ENCODE data around the gene ADAMTS18.
A peak's percentile ranks its signal among the peaks of the same experiment; 100 is the strongest.
"Not testable (repeated sequence)": the region's sequence is repeated elsewhere in the genome, so short reads cannot be mapped to it uniquely, and the experiment has no call there.

The ADAMTS18 gene

DNA sequence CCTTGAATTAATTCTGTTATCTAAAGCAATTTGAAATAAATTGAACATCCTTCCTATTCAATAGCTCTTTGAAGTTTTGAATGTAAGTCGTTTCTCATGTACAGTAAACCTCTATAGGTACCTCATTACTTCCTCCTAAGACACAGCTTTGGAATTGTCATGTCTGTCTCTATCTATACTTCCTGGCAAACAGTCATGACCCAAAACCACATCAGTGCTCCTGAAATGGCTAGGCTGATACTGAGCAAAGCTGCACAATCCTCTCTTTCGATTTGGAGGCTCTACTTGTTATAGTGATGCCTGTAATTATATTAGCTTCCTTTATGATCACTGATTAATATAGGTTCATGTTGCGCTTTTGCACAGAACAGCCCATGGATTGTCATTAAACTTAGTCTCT, 110.1 kb downstream of the ADAMTS18 start:
- DNase-seq, result no peak

DNA sequence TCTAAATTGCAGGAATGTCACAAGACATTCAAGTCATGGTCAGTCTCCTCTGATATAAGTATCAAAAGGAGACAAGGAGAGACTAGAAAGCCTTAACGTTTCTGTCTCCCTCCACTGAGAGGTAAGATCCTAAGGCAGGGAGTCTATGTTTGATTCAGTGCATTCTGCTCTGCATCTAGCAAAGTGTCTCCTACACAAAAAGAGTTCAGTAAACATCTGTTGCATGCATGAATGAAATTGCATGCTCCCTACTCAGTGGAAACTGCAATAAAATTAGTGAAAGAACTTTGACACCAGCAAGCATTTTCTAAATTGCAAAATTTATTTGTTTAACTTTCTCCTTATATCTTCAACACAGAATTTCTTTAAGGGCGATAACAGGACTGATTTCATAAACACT, 111.1 kb downstream of the ADAMTS18 start:
- DNase-seq, result no peak

DNA sequence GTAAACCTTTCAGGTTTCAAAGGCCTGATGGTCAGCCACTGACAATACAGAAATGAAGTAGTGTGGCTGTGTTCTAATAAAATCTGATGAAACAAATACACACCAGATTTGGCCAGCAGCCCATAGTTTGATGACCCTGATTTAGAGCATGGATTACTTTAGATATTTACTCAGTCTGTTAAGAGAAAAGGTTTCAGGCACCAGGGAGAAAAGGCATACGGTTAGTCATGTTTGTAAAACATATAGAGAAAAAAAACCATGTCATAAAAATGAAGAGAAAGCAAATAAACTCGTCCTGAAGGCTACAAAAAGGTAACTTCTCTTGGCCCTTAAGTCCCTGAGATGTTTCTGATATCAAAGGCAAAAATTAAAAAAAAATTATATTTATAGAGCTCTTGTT, 112.1 kb downstream of the ADAMTS18 start:
- no peak for DNase-seq

DNA sequence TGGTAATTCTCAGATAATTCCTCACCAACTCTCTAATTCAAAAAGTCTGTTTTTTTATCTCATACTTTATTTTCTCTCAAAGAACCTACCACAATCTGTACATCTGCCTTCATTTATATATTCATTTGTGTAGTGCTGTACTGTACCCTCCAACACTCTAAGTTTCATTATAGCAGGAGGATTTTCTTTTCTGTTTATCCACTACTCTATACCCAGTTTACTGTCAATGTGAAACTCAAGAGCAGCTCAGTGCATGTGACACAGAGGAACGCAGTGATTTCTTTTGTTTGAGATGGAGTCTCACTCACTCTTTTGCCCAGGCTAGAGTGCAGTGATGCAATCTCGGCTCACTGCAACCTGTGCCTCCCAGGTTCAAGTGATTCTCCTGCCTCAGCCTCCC, 117.8 kb downstream of the ADAMTS18 start:
- DNase-seq, result no peak

DNA sequence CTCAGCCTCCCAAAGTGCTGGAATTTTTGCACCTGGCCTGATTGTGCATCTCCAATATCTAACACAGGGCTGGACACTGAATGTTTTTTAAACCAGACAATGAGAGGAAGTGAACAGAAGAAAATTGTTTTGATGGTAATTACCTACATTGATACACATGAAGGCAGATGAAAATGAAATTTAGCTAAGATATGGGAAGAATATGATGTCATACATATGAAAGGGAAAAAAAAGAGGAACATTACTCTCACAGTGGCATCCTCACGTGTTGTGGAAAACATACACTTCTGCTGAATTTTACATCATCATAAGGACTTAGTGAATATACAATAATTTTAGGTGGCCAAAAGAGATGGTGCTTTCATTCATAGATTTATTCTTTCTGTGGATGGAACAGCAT, 124.0 kb downstream of the ADAMTS18 start:
- no peak for DNase-seq

DNA sequence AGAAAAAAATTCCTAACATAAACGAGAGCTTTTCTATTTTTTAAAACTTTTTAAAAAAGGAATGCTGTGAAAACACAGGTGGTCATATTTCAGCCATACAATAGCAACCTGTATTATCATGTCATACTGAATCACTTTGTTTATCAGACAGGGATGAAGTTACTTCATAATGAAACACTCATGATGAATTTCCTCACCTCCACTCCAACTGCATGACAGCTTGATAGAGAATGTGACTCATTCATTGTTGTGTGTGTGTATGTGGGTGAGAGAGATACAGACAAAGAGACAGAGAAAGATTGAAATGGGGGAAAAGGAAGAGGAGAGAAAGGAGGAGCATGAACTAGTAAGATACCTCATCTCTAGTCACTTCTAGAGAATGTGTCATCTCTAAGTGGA, 126.7 kb downstream of the ADAMTS18 start:
- DNase-seq, result no peak

DNA sequence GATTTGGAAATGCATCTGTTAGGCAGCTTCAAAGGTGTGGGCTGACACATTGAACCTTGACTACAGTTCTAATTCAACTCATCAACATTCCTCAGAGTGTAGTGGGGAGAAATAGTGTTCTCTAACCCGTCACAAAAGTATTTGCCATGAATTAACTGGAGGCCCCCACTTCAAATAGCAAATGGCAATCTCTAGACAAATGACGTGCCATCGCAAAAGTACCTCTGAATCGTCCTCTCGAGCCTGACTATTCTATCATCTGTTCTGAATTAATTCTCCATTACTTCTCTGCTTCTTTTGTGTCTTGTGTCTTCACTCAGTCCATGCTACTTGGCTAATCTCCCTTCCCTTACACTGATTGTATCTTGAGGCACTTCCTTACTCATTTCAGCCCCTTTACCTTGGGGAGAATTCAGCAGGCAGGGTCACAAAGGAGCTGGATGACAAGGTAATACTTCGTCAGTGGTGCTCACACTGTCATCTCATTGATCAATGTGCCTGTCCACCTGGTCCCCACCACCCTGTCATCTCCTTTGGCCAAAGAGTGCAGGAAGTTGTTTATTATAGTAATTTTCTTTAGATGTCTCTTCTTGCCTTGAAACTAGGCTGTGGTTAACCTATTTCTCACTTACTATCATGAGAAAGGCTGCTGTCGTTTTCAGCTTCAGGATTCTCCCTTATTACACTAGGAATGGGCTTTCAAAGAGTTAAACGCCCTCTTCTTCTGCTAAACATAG, 127.2 kb downstream of the ADAMTS18 start:
- DNase-seq, result no peak

DNA sequence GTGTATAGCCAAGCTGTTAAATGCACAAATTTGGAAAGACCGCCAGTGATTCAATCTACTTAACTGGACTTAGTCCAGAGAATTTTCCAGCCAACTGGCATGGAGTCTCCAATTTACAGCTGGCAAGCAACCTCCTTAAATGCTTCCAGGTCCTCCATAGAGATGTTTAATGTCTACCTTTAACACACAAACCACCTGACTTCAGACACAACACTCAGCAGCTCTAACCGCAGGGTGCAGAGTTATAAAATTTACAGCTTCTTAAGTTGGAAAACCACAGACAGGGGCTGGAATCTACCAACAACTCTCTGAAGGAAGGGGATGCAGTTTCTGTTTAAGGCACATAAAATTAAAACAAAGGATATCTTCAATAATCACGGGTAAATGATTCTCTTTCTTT, 128.8 kb downstream of the ADAMTS18 start:
- no peak for DNase-seq

DNA sequence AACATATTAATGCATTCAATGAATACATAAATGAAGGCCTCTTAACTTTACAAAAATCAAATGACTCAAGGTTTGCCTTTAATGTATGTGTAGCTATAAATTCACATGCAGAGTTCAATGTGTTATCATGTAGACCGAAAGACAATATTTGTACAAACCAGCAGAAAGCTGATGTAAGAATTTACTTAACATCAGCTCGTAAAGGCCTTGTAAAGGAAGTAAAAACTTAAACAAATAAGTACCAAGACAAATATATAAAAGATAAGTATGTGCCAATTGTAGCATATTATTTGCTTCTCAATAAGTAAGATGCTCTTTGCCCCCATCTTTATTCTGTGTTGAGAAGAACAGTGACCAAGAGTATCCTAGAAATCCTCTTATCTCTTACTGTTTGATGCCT, 130.0 kb downstream of the ADAMTS18 start:
- DNase-seq, result no peak

DNA sequence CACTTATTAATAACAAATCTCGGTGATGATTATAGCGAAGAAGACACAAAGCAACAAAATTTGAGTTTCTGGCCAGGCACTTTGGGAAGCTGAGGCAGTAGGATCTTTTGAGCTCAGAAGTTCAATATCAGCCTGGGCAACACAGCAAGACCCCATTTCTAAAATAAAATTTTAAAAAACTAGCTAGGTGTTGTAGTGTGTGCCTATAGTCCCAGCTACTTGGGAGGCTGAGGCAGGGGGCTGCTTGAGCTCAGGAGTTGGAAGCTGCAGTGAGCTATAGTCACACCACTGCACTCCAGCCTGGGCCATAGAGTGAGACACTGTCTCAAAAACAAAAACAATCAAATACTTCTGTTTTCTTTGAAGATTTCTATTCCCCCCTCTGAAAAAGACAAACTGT, 130.7 kb downstream of the ADAMTS18 start:
- DNase-seq, result no peak

DNA sequence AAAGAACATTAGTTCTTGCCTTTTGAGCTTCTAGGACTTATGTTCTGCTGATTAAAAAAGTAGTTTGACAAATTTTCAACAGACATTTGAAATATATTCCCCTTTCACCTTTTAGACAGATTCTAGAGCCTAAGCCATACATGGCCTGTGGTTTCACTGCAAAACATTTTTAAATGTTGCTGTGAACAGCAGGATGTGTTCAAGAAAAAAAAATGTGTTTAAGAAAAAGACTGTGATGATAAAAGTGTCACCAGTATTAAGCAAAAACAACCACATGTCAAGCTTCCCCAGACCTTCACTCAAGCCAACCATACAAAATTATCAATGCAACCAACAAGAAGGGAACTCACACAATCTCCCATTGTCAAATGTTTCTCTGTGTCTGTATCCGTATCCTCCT, 132.2 kb downstream of the ADAMTS18 start:
- DNase-seq, result no peak

DNA sequence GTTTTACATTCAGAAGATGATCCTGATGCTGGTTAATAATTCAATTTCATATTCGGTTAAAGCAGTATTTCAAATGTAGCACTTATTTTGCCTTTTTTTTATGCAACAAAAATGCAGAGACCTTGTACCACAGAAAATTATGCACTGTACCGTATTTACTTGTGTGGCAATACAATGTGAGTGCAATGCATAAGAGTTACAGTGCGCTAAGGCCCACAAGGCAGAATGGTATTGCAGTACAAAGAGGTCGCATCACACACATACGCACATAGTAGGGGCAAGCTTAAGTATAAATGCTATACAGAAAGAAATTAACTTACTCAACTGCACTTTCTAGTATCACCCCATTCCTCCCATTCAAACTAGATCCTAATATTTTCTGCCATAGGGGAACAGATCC, 132.6 kb downstream of the ADAMTS18 start:
- no peak for DNase-seq

DNA sequence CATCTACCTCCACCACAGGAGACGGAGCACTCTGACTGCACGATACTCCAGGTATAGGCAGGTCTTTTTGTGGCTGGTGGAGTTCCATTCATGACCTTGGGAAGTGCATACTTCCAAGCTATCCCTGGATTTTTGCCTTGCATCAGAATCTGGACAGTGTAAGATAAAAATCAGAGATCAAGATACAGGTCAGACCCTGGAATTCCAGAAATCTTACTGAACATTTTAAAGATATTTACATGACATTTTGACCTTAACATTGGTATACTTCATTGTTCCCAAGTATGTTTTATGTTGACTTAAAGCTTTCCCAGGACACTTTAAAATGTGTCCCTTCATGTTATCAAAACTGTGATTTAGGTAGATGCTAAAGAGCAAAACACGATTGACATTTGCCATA, 134.6 kb downstream of the ADAMTS18 start:
- no peak for DNase-seq

DNA sequence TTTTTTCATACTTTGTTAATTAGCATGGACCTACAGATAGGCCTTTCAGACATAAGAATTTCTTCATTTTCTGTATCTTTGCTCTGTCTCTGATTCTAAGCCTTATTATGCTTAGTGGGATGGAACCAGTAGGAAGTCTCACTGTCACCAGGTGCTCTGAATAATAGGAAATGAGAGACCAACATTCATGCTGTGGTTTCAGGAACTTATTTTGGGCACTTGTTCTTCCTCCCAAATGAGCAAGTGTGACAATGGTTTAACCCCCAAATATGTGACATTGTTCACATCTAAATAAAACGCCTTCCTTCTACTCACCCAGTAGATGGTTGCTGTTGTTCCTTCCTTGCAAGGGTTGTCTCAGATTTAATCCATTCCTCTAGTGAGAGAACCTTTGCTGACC, 135.4 kb downstream of the ADAMTS18 start:
- DNase-seq, result no peak

DNA sequence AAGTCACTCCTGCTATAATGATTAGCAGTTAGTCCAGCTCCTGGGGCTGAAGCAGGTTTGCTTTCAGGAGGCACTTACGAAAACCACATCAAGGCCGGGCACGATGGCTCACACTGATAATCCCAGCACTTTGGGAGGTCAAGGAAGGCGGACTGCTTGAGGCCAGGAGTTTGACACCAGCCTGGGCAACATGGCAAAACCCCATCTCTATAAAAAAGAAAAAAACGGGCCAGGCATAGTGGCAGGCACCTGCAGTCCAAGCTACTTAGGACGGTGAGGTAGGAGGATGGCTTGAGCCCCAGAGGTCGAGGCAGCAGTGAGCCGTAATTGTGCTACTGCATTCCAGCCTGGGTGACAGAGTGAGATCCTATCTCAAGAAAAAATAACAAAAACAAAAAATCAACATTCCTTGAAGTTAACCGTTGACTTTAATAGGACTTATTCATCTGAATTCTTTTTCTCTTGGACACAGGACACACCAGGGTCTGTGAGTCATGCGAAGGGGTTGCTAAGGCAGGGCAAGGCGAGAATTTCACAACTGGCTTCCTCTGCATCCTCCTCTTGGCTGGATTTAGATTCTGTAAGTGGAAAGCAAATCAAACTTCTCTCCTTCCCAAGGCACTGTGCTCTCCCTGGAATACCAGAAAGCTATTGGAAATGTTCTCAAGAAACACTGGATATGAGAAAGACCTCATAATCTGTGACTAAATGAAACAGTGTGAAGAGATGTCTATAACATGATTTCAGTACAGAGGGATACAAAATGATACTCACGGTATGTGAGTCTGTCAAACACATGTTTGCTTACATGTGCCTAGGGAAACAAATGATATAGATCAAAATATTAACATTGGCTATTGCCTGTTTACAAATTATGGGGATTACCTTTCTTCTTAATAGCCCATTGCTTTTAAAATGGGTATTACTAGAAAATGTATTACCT, 136.1 kb downstream of the ADAMTS18 start:
- no peak for DNase-seq

DNA sequence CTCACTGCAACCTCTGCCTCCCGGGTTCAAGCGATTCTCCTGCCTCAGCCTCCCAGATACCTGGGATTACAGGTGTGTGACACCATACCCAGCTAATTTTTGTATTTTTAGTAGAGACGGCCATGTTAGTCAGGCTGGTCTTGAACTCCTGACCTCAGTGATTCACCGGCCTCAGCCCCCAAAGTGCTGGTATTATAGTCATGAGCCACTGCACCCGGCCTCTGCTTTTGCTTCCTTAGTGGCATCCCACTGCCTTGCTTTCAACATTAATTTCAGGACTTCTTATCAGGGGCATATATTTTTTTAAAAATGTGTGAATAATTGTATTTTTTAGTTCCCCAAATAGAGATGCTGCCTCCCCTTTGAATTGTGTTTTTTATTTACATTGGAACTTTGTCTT, 136.8 kb downstream of the ADAMTS18 start:
- DNase-seq, result no peak

DNA sequence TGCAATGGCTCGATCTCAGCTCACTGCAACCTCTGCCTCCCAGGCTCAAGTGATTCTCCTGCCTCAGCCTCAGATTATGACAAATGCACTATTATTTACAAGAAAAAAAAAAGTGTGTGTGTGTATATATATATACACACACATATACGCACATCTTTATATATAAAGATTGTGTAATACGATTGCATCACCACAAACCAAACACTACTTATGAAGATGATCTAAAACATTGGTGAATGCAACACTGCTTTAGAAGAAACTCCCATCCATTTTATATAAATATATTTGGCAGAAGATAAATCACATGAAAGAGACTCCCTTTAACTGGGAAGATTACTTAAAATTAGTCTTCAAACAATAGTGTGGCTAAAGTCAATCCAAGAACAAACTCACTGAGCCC, 138.9 kb downstream of the ADAMTS18 start:
- DNase-seq, result no peak

DNA sequence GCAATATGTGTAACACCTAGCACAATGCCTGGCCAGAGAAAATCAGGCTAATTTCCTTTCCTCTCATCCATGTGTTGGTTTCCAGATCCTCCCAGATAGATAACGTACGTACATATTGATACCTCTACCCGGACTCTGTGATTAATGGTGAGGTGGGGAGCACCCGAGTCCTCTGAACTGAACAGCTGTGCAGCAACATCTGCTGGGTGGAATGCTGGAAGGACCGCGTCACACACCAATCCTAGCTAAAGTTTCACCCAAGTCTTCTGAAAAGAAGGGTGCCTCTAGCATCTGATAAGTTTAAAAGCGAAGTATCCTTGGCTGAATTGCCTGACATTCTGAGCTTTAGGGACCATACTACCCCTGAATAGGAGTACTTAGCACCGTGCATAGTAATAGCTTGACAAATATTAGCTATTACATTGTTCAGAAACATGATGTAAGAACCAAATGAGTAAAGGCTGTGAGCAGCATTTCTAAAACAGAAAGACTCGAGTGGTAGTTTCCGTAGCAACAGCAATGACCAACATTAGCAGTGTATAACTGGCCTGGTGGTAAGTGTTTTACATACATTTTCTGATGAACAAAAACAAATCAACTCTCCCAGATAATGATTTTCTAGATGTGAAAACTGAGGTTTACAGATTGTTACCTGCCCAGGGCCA, 144.3 kb downstream of the ADAMTS18 start:
- DNase-seq, result peak in 1 of 2 experiments; percentile 14

DNA sequence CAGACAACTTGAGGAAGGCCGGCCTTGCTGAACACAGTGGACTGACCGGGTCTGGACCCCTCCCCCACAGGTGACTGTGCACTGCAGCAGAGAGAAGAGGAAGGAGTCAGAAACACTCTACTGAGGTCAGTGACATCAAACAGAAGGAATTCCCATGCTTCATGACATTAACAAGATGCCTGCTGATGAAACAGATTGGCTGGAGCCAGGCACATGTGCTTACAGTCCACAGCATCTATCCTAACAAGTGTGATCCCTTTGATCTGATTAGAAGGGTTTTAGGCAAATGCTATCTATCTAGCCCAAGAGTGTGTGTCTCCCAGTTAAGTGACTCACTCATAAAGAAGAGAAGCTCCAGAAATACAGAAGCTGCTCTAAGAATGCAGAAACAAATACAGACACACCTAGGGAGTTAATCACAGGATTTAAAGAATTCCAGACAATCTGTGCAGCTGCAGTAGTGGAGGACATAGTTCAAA, 145.5 kb downstream of the ADAMTS18 start:
- DNase-seq, result no peak

DNA sequence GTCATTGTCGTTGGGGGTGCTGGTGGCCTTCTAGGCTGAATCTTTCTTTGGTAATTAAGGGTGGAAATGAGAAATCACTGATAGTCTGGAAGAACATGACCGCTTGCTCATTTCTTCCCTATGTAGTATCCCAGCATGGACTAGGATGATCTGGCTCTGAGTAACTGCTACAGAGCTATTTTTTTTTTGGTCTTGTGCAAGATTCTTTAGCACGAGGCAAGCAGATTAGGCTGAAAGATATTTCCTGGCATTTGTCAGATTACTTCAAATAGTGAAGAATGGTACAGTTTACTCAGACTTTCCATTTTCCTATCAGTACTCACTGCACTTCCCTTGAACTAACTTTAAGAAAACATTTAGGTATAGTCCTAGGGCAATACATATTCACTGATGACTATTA, 146.6 kb downstream of the ADAMTS18 start:
- no peak for DNase-seq

DNA sequence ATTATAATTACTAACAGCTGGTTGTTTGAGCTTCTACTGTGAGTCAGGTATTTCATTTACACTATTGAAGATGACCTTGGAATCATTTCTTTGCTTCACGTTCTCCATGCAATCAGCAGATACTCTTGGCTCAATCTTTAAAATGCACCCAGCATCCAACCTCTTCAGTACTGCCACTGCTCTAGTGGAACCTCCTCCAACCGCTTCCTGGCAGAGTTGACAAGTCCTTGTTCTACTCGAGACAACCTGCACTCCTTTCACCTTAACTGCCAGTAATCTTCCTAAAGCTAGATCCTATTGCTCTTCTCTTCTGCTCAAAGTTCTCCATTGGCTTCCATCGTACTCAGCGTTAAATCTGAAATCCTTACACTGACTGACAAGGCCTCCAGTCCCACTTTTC, 149.2 kb downstream of the ADAMTS18 start:
- DNase-seq, result no peak

DNA sequence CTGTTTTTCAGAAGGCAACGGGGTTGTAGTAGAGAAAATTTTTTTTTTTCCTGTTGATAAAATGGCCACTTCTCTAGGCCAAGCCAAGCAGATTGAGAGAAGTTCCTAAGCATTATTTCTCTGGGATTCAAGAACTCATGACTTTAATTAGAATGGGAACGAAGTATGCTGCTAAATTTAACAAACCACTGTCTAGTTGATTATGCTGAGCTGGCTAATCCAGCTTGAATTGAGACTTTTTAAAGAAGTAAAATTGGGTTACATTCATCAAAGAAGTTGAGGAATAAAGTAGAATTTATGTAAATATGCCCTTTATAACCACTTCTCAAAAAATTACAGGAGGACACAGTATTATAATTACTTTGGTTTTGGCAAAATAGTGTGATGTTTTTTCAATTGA, 152.5 kb downstream of the ADAMTS18 start:
- no peak for DNase-seq

DNA sequence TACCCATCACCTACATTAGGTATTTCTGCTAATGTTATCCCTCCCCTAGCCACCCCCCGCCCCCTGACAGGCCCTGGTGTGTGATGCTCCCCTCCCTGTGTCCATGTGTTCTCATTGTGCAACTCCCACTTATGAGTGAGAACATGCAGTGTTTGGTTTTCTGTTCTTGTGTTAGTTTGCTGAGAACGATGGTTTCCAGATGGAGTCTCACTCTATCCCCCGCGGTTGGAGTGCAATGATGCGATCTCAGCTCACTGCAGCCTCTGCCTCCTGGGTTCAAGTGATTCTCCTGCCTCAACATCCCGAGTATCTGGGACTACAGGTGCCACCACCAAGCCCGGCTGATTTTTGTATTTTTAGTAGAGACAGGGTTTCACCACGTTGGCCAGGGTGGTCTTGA, 155.5 kb downstream of the ADAMTS18 start:
- DNase-seq, result not testable (repeated sequence)

DNA sequence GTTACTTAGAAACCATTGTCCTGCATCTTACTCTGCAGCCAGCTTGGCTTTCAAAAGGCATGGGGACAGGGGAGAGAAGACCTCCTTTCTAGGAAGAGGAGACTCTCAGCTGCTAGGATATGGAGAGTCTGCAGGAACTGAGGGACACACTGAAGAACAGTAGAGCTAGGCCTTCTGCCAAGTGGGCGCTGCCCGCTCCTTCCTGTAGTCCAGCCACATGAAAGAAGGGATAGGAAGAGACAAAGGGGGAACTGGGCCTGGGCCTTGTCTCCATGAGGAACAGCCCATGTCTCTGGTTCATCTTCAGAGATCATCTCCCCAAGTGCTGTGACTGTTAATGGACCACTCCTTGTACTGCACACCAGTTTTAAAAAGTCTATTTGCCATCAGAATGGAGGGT, 157.3 kb downstream of the ADAMTS18 start:
- no peak for DNase-seq
